HTR-8/SVneo (cell line): Measurements from ENCODE around the gene AMHR2.
"Not testable (repeated sequence)": the region's sequence is repeated elsewhere in the genome, so short reads cannot be mapped to it uniquely, and the experiment has no call there.

Experiments used
- DNase-seq: peaks from one replicate; pipeline ENCODE4 v3.0.0; 2011; ENCODE audit warnings: low spot score, mixed read lengths; ENCODE audit not compliant: insufficient read length
- FAIRE-seq: peaks from 2 replicates; lab custom pipeline; 2011; peaks lifted over from hg19 to GRCh38; lab: Jason Lieb, UNC

The AMHR2 gene

DNA sequence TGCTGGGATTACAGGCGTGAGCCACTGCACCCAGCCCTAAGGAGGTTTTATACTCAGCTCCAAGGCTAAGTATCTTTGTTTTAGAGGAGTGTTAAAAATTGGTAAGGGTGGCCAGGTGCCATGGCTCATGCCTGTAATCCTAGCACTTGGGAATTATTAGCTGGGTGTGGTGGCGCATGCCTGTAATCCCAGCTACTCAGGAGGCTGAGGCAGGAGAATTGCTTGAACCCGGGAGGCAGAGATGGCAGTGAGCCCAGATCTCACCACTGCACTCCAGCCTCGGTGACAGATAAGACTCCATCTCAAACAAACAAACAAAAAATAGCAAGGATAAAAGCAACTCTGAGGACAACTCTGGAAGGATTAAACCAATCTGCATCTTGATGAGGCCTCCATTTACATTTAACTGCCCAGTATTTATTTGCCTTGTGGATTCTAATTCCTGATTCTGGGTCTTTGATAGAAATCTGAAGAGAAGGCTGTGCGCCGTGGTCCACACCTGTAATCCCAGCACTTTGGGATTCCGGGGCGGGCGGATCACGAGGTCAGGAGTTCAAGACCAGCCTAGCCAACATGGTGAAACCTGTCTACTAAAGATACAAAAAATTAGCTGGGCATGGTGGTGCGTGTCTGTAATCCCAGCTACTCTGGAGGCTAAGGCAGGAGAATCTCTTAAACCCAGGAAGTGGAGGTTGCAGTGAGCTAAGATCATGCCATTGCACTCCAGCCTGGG is 21.1 kb downstream of the AMHR2 start:
- not testable (repeated sequence) for FAIRE-seq, DNase-seq

DNA sequence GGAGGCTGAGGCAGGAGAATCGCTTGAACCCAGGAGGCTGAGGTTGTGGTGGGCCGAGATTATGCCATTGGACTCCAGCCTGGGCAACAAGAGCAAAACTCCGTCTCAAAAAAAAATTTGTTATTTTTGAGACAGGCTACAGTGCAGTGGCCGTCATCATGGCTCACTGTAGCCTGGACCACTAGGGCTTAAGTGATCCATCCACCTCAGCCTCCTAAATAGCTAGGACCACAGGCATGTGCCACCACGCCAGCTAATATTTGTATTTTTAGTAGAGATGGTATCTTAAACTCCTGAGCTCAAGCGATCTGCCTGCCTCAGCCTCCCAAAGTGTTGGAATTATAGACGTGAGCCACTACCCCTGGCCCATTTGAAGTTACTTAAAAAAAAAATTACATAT is 27.3 kb downstream of the AMHR2 start:
- no peak for FAIRE-seq

DNA sequence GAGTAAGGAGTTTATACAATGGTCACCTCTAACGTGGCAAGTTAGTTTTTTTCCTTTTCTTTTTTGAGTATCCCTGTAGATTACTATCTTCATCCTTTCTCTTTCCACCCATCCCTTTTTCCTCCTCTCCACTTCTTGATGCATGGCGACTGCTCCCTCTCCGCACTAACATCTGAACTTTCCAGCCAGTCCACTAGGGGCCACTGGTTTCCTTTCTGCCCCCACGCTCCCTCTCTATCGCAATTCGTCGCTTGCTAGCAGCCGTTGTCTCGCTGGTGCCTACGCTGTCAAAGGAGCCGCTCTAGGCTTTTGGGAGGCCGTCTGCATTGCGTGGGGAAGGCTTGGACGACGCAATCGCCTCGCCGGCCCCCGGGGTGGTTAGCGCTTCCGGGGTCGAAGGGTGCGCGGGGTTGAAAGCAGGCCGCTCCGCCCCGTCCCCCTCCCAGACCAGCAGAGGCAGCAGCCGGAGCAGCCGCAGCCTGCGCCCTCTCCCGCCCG is 28.1 kb downstream of the AMHR2 start, which contains the start of gene PCBP2:
TSS of gene PCBP2 (plus strand) at position 442 of the 498 bp plus-strand sequence. CDS start 2,699 bp downstream, outside the sequence.
- DNase-seq (peak; percentile 93), FAIRE-seq (peak; percentile 74)

More for the DNA sequence above, 27.3 kb downstream of the AMHR2 start:
- DNase-seq: no peak

DNA sequence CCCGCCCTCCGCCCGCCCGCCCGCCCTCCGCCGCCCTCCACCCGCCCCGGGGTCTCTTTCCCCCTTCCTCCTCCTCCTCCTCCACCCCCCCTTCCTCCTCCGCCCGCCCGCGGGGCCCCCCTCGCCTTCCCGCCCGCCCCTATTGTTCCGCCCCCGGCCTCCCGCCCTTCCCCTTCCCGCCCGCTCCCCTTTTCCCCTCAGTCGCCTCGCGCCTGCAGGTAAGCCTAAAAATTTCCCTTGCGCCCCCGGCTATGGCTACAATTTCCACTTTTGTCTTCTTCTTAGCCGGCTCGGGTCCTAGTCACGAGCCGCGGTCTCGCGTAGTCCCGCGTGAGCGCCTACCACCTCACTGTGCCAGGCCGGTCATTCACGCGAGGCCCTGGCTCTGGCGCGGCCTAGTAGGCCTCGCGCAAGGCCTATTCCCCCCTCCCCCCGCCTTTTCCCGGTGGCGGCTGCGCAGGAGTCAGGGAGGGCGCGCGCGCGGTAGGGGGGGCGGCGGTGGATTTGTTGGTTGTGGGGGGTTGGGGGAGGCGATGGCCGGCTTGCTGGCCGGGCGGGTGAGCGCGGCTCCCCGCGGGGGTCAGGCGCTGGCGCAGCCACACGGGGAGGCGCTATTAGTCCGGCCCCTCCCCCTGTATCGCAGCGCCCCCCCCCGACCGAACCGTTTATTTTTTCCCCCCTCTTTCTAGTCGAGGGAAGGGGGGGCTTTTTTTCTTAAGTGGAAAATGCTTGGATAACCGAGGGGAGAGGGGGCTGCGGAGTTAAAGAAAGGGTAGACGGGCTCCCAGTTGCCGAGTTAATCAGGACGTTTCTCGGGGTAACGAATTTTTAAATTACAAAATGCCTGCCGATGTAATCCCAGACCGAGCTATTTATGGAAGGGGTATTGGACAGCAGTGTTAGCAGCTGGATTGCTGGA is 28.8 kb downstream of the AMHR2 start:
- DNase-seq (peak; percentile 71), FAIRE-seq (peak; percentile 13)

DNA sequence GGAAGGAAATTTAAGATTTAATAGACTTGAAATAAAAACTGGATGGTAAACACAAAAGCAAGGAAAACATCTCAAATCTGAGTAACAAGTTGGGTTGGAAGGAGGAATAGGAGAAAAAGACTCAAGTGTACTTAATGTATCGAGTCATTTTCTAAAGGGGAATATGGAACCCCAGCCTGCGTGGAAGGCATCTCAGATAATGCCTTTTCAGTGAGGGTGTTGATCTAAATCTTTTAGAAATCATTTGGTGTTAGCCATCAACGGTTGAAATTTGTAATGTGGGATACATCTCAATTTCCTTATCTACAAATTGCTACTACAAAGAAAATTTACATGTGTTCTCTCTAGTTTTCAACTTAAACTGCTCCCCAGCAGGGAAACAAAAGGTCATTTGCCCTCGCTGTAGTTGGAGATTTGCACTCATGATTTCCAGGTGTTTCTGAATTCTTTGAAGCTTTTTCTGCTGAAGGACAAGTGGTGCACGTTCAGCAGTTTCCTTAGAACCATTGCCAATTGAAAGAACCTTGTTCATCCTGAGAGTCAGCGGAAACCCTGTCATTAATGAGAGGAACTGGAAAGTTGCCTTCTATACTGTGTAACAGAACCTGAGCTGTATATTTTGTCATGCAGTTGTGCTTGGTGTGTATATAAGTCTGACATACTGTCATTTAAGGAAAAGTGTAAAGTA is 30.4 kb downstream of the AMHR2 start:
- no peak for DNase-seq
- no peak for FAIRE-seq

DNA sequence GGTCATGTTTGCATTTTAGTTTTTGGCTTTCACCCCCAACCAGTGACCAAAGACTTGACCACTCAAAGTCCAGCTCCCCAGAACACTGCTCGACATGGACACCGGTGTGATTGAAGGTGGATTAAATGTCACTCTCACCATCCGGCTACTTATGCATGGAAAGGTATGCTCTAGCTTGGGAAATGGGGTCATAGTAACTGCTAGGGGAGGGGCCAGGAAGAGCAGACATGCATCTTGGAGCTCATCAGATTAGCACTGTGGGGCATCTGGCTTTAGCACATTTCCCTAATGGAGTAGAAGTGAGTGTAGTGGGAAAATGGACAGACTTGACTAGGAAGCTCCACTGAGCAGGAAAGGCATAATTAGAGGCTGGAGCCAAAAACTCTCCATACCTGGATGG is 31.1 kb downstream of the AMHR2 start:
- FAIRE-seq (no peak), DNase-seq (no peak)

DNA sequence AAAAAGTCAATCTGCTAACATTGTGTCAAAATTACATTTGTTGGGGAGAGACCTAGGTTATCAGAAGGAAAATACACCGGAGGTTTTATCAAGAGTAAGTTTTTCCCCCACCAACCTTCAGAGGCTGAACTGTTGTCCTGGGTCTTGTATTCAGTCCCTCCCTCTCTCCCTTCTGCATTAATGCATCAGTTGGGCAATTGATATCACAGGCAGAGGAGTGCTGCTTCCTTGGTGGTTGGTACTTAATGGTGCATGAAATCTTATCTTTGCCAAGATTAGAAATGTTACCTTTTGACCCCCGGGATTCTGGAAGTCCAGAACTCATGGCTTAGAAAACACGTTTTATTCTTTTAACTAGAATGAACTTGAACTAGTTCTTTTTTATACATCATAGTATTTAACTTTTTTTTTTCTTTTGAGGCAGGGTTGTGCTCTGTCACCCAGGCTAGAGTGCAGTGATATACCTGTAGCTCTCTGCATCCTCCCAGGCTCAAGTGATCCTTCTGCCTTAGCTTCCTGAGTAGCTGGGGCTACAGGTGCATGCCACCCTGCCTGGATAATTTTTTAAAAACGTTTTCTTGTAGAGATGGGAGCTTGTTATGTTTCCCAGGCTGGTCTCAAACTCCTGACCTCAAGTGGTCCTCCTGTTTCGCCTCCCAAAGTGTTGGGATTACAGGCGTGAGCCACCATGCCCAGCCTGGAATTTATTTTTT is 33.2 kb downstream of the AMHR2 start:
- FAIRE-seq (no peak), DNase-seq (no peak)

DNA sequence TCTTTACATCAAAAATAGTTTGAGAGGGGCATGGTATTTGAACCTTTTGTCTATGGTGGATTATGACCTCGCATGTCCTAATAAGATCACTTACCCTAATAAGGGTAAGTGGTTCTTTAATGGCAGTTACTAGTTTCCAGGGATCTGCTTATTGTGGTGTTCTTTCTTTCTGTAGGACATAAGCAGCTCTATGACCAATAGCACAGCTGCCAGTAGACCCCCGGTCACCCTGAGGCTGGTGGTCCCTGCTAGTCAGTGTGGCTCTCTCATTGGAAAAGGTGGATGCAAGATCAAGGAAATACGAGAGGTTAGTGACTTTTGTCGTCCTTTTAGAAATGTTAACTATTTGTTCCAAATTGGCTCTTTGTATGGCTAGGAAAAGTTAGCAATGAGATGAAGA is 35.4 kb downstream of the AMHR2 start:
- FAIRE-seq (no peak), DNase-seq (no peak)

DNA sequence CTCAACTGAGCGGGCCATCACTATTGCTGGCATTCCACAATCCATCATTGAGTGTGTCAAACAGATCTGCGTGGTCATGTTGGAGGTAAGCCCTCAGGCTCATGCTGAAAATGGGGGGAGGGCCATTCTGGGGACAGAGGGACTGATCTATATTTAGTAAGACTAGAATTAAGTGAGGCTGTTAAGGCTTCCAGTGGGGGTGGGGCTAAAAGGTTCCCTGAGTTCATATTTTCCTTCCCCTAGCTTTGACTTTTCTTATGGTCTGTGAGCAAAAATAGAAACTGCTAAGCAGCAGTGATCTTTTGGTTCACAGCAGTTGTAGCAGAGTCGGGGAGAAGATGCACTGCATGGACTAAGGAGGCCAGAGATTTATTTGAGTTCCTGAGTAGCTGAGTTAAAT is 37.4 kb downstream of the AMHR2 start:
- FAIRE-seq: no peak
- DNase-seq: no peak

DNA sequence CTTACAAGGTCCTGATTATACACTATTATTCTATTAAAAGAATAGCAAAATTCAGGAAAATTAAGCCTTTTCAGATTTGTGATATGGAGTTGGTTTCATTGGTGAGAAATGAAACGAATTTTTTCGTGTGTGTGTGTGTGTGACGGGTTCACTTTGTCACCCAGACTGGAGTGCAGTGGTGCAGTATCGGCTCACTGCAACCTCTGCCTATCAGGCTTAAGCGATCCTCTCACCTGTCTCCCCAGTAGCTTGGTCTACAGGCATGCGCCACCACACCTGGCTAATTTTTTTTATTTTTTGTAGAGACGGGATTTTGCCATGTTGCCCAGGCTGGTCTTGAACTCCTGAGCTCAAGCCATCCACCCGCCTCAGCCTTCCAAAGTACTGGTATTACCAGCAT is 37.9 kb downstream of the AMHR2 start:
- FAIRE-seq (no peak), DNase-seq (no peak)

DNA sequence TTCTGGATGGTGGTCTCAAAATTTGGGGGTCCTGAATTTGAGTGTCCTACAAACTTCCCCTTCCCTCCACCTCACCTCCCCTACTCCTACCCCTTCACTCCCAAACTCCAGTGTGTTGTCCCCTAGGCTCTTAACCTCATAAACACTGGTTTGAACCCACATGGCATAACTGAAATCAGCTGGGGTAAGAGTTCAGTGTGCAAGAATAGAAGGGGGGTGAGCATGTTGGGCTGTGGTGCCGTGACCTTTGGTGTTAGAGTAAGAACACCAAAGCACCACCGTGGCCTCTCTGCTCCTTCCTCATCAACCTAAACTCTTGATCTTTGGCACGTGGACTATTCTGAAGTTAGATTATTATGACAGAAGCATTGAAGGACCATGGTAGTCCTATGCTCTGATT is 39.3 kb downstream of the AMHR2 start:
- no peak for DNase-seq
- FAIRE-seq: no peak

DNA sequence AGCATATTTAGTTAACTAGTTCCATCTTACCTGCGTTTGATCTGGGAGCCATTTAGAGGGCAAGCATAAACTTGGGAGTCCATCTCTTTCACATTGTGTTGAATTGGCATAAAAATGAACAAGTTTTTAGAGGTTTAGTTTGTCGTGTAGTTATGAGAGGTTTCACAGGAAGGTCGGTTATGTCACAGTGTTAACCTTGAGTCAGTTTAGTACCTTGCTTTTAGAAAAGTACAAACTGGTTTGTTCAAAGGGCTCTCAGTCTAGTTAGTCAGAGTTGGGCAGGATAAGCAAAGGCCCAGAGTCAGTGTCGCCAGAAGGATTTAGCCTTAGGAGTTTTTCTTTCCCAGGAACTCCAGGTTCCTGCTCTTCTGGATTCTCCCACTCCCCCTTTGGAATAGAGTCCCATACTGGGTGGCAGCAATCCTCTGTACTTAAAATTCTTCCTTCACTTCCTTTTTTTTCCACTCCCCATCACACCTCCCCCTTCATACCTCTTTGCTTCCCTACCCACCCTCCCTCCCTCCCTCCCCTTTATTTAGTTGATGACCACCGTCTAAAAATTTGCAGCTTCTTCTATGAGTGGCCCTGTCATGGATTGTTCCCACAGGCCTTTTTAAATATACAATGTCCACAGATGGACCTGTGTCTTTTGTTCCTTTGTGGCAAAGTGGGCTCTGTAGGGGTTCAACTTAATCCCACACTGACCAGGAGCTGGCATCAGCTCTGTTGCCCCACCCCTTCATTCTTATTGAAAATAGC is 40.3 kb downstream of the AMHR2 start:
- FAIRE-seq (no peak), DNase-seq (no peak)

DNA sequence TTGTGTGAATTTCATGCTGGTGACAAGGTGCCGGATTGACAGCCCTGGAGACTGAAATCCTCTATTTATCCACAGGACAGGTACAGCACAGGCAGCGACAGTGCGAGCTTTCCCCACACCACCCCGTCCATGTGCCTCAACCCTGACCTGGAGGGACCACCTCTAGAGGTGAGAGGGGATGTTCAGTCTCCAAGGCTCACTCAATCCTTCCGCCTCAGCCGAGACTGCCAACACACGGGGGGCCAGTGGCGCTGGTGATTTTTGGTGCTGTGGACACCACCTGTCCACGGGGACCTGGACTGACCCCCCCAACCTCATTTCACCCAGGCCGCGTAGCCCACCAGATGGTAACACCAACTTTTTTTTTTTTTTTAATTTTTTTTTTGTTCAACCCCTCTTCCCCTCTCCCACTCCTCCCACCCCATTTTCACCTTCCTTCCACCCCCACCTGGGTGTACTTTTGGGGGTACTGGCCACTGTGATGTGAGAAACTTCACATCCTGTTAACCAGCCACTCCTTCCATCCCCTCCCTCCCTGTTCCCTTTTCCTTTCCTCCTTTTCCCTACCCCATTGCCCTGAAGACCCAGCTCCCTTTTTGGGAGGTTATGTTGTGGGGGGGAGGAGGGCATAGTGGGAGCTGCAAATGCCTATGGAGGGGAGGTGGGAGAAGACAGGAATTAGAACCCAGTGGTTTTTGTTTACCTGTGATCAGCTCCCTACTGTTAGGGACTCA is 41.2 kb downstream of the AMHR2 start:
- FAIRE-seq (no peak), DNase-seq (no peak)

DNA sequence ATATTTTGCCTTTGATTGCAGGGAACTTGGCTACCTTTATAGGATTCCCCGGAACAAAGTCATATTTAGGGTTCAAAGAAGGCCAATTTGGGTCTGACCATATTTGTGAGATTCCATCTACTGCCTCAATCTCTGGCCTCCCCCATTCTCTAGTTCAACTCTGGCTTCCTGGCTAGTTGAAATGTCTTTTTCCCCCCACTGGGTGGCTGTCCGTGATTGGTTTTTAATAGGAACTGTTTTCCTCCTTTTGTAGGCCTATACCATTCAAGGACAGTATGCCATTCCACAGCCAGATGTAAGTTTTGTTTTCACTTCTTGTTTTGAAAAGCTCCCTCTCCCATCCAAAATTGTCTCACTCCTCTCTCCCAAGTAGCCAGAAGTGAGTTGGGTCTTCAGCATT is 42.0 kb downstream of the AMHR2 start:
- no peak for FAIRE-seq
- no peak for DNase-seq

DNA sequence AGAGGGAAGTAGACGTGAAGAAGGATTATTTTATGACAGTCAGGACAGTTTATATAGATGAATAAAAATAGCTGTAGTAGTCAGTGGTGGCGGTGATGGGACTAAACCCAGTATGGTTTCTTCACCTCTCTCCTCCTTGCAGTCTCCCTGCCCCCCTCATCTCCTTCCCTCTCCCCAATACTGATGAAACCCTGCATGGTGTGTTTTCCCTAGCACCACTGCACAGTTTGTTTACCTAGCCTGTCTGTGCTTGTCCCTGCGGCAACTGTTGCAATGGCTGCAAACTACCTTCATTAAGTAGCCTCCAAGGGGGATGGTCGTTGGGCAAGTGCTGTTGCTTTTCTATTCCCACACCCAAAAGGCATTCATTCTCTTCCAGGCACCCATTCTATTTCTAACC is 43.0 kb downstream of the AMHR2 start:
- no peak for FAIRE-seq
- no peak for DNase-seq

DNA sequence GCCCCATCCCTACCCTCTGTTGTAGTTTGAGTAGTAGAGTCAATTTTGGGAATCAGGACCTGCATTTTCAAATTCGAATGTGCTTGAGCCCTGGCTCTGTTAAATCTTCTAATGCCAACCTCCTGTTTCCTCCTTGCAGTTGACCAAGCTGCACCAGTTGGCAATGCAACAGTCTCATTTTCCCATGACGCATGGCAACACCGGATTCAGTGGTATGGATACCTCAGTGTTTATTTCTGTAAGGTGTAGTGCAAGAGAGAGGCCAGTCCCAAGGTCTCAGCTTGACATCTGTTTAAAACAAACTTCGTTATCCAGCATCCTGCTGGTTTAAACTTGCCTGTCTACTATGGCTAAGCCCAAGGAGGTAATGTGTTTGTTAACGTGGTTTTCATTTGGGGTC is 43.4 kb downstream of the AMHR2 start:
- DNase-seq (no peak), FAIRE-seq (no peak)

DNA sequence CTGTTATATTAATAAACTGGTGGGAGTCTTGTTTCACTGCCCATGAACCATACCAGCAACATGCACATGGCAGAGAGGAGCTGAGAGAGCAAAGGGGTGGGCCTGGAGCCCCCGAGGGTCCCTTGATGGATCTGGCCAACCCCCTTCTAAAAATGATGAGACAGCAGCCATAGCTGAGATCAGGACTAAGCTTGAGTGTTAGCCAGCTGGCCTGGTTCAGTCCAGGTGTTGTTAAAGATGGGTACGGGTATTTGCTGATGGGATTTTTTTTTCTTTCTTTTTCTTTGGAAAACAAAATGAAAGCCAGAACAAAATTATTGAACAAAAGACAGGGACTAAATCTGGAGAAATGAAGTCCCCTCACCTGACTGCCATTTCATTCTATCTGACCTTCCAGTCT is 44.2 kb downstream of the AMHR2 start:
- no peak for DNase-seq
- FAIRE-seq: no peak

DNA sequence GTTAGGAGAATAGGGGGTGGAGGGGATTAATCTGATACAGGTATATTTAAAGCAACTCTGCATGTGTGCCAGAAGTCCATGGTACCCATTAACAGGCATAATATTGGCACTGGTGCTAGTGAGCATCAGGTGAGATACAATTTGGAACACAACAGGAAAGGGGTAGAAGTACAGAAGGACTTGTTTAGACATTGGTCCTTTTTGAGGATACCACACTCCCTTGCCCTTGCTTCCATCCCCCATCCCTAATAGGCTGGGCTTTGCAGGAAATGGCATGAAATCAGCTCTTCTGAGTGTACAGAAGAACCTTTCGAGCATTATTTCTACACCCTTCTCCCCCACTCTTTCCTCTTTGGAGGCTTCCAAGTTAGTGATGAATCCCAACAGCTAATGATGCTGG is 44.6 kb downstream of the AMHR2 start:
- DNase-seq (no peak), FAIRE-seq (no peak)
